GM12878 (cell line): ENCODE data around the gene AKAP12. TPM values are rescaled to one million over a fixed set of nuclear protein-coding genes. Genes with fewer than 3 reads are reported as not detected.

ENCODE experiments used
- ATAC-seq: fragments of 200-7000 bp; cut with Tn5 transposase; 3 replicates; pipeline ENCODE4 v1.9.1; 2020; ENCODE audit warnings: mild to moderate bottlenecking, moderate library complexity
- BruUV-seq: library from RNA; stranded (reverse); fragments of 400-500 nt; replicated peaks from 2 replicates; lab custom pipeline; 2021; lab: Mats Ljungman, UMichigan
- CTCF ChIA-PET: fragments of 300-600 bp; sonication (Branson Sonifier 250); formaldehyde crosslinking; extraction: SDS; loops from one replicate; lab custom pipeline; 2021; ENCODE audit warnings: inconsistent platforms; lab: Yijun Ruan, JAX
- POLR2A ChIA-PET: fragments of 350-600 bp; formaldehyde crosslinking; extraction: SDS; loops from one replicate; lab custom pipeline; 2021; ENCODE audit warnings: inconsistent platforms; lab: Charles Lee
- RAD21 ChIA-PET: fragments of 300-600 bp; sonication (Branson Sonifier 250); formaldehyde crosslinking; loops from one replicate; lab custom pipeline; 2023; ENCODE audit warnings: antibody characterized with exemption; ENCODE audit not compliant: unreplicated experiment; lab: Charles Lee
- SMC1A ChIA-PET: fragments of 300-600 bp; sonication (Branson Sonifier 250); formaldehyde crosslinking; loops from one replicate; lab custom pipeline; 2023; ENCODE audit not compliant: unreplicated experiment, uncharacterized antibody; lab: Charles Lee
- DNase-seq: peaks from one replicate; pipeline ENCODE4 v3.0.0-alpha.2; 2011; ENCODE audit warnings: low read depth, low spot score
- FAIRE-seq: peaks from 3 replicates; lab custom pipeline; 2011; peaks lifted over from hg19 to GRCh38; lab: Jason Lieb, UNC
- H2AFZ ChIP-seq: 2 replicates; pipeline ENCODE4 v1.6.0; 2011; ENCODE audit warnings: low read depth, low read length, control low read depth; ENCODE audit not compliant: control insufficient read depth
- H3K27ac ChIP-seq: 2 replicates; pipeline ENCODE4 v1.5.1; 2011; ENCODE audit warnings: control low read depth; ENCODE audit not compliant: control insufficient read depth, insufficient read depth
- H3K27me3 ChIP-seq, 2 experiments: replicated peaks in 1 of 2; 2 replicates each; pipeline versions ENCODE4 v1.6.0 to v1.6.1; 2011; ENCODE audit warnings: low read length in 1 of 2; ENCODE audit not compliant: control insufficient read depth in 2 of 2, insufficient read depth in 2 of 2
- H3K36me3 ChIP-seq, 2 experiments: 2 replicates each; pipeline ENCODE4 v1.5.1; 2011; ENCODE audit warnings: low read length in 1 of 2; ENCODE audit not compliant: control insufficient read depth in 2 of 2, insufficient read depth in 2 of 2
- H3K4me1 ChIP-seq: 2 replicates; pipeline ENCODE4 v1.6.1; 2011; ENCODE audit warnings: mild to moderate bottlenecking, low read length, moderate library complexity, mixed read lengths; ENCODE audit not compliant: control insufficient read depth, insufficient read depth
- H3K4me2 ChIP-seq: 2 replicates; pipeline ENCODE4 v1.6.0; 2011; ENCODE audit warnings: control low read depth; ENCODE audit not compliant: control insufficient read depth, insufficient read depth
- H3K4me3 ChIP-seq: fragments of 200-600 bp; sonication (generic); 2 replicates; pipeline ENCODE4 v1.5.1; 2016
- H3K79me2 ChIP-seq: 2 replicates; pipeline ENCODE4 v1.6.0; 2011; ENCODE audit warnings: low read length; ENCODE audit not compliant: control insufficient read depth, insufficient read depth
- H3K9ac ChIP-seq: 2 replicates; pipeline ENCODE4 v1.8.0; 2011; ENCODE audit warnings: low read length, control low read depth, mixed read lengths; ENCODE audit not compliant: control insufficient read depth, insufficient read depth
- H3K9me3 ChIP-seq: replicated peaks from 3 replicates; pipeline ENCODE4 v1.5.1; 2011; ENCODE audit warnings: mild to moderate bottlenecking, low read length; ENCODE audit not compliant: control insufficient read depth, insufficient read depth
- H4K20me1 ChIP-seq: 2 replicates; pipeline ENCODE4 v1.6.0; 2011; ENCODE audit not compliant: control insufficient read depth, insufficient read depth
- CTCF ChIP-seq, 3 experiments: IDR thresholded peaks in 2 of 3; conservative IDR thresholded peaks in 1 of 3; 2 replicates each; pipeline ENCODE4 v1.5.1; 2011; ENCODE audit warnings: low read depth in 3 of 3, low read length in 3 of 3, mild to moderate bottlenecking in 3 of 3, control low read depth in 2 of 3, moderate library complexity in 2 of 3, inconsistent platforms in 1 of 3, mixed read lengths in 1 of 3; ENCODE audit not compliant: control insufficient read depth in 2 of 3, insufficient read depth in 1 of 3; ENCODE audit errors: extremely low read depth in 1 of 3
- KLF5 ChIP-seq: fragments of 450-650 bp; IDR thresholded peaks from 2 replicates; pipeline ENCODE4 v1.6.1; 2014; ENCODE audit warnings: mild to moderate bottlenecking; ENCODE audit not compliant: partially characterized antibody
- PAX8 ChIP-seq: fragments of 450-650 bp; IDR thresholded peaks from 2 replicates; pipeline ENCODE4 v1.6.1; 2017; ENCODE audit warnings: mild to moderate bottlenecking, moderate library complexity
- STAT1 ChIP-seq: fragments of 450-650 bp; conservative IDR thresholded peaks from 2 replicates; pipeline ENCODE4 v1.6.1; 2014; ENCODE audit warnings: antibody characterized with exemption, mild to moderate bottlenecking
- WGBS: methylation state at CpG from one replicate; pipeline ENCODE4 v1.1.6; 2016; ENCODE audit warnings: low lambda C conversion rate; ENCODE audit not compliant: insufficient replicate concordance, insufficient coverage; ENCODE audit errors: missing lambda C conversion rate; 5-methylcytosine and 5-hydroxymethylcytosine counted together
- in situ Hi-C: fragments of 300-500 bp; cut with MboI; formaldehyde crosslinking; loops from 9 replicates; pipeline ENCODE4 v1.14.3; 2018; ENCODE audit warnings: mixed read lengths
- intact Hi-C: fragments of 100-400 bp; cut with micrococcal nuclease; formaldehyde crosslinking; loops from one replicate; pipeline ENCODE4 v1.14.2; 2022; ENCODE audit not compliant: unreplicated experiment
- polyA plus RNA-seq, 11 experiments: library from polyadenylated mRNA; depleted of rRNA in 4 of 11; unstranded in 6 of 11; stranded (reverse) in 5 of 11; fragments of >200 nt; fragmentation: Nextera tagmentation in 4 of 11; fragmentation: Illumina TruSeq in 1 of 11; extraction: Ambion mirVana in 4 of 11; extraction: Trizol in 1 of 11; gene quantifications; 1 replicate in 1 of 11; 2 replicates in 10 of 11; pipeline versions ENCODE4 v1.2.1 to v1.2.3, GENCODE V29; 2011 to 2016; ENCODE audit warnings: inconsistent platforms in 2 of 11, missing spikeins in 2 of 11, low read depth in 1 of 11
- total RNA-seq, 4 experiments: library from RNA; depleted of rRNA in 3 of 4; stranded (reverse); fragments of >200 nt in 3 of 4; fragmentation: Illumina TruSeq in 1 of 4; extraction: Trizol in 1 of 4; gene quantifications; 2 replicates each; pipeline versions ENCODE4 v1.2.1 to v1.2.3, GENCODE V29; 2013 to 2021
- TF ChIP-seq, protein P1 (sequence below): fragments of 450-650 bp; formaldehyde crosslinking; IDR thresholded peaks from 2 replicates; pipeline ENCODE4 v1.4.0; 2022; ENCODE audit warnings: mild to moderate bottlenecking, moderate library complexity

Gene AKAP12
- total and polyA plus RNA-seq, 10 of the 15 experiments (the other 5 are each of a cell fraction or from before 2014, with no cell fraction given) = under 0.01 to 0.72 (median 0.06) TPM; not detected in 4

DNA sequence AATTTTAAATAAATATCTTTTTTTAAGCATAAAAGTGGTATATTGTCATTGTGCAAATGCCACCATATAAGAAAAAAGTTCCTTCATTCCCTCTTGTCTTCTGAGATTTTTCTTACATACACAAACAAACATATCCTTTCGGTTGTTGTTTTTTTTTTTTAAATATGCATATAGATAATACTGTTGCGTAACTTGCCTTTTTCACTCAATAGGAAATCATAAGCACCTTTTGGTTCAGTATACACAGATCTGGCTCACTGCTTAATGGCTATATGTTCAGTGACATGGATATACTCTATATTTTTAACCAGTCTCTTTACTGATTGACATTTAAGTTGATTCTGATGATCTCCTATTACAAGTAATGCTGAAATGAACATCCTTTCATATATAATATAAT lies 40.1 kb downstream of the AKAP12 start:
- SMC1A ChIA-PET = interaction anchor here (1.0 kb wide), 1 partner anchor 11 kb away, joined by 3 read pairs; no protein-coding TSS in a partner anchor

More for the DNA sequence above, 40.1 kb downstream of the AKAP12 start:
- ATAC-seq (no peak), DNase-seq (no peak)
- WGBS = 76% methylated on average over 2 of the region's 2 CpGs
- no peak overlapping the region for H3K9ac ChIP-seq
- no peak overlapping the region for H3K4me3 ChIP-seq
- RAD21 ChIA-PET = no interaction called here
- no peak for TF ChIP-seq KLF5
- TF ChIP-seq PAX8 = no peak
- no peak for TF ChIP-seq STAT1
- TF ChIP-seq CTCF (IDR thresholded peaks at IDR 0.05 in 2 of 3, conservative IDR thresholded peaks at IDR 0.05 in 1 of 3; ENCODE audit: control insufficient read depth in 2 of 3, extremely low read depth in 1 of 3, insufficient read depth in 1 of 3, low read depth in 3 of 3, low read length in 3 of 3) = no peak
- TF ChIP-seq, protein P1, sequence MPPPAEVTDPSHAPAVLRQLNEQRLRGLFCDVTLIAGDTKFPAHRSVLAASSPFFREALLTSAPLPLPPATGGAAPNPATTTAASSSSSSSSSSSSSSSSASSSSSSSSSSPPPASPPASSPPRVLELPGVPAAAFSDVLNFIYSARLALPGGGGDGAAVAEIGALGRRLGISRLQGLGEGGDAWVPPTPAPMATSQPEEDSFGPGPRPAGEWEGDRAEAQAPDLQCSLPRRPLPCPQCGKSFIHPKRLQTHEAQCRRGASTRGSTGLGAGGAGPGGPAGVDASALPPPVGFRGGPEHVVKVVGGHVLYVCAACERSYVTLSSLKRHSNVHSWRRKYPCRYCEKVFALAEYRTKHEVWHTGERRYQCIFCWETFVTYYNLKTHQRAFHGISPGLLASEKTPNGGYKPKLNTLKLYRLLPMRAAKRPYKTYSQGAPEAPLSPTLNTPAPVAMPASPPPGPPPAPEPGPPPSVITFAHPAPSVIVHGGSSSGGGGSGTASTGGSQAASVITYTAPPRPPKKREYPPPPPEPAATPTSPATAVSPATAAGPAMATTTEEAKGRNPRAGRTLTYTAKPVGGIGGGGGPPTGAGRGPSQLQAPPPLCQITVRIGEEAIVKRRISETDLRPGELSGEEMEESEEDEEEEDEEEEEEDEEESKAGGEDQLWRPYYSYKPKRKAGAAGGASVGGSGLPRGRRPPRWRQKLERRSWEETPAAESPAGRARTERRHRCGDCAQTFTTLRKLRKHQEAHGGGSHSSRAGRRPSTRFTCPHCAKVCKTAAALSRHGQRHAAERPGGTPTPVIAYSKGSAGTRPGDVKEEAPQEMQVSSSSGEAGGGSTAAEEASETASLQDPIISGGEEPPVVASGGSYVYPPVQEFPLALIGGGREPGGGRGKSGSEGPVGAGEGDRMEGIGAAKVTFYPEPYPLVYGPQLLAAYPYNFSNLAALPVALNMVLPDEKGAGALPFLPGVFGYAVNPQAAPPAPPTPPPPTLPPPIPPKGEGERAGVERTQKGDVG (CRISPR knock-in tag) = no peak
- TF ChIP-seq, all 136 proteins: peak for 0
- Histone ChIP-seq H2AFZ (no peak overlapping the region), H3K27me3 (peaks cover 0 to 2% of the 10 kb centered on the region in 2 experiments; a peak in 2 of 4 replicates), H3K36me3 (no peaks in the 10 kb centered on the region), H3K27ac (no peak overlapping the region), H3K9me3 (no peaks in the 10 kb centered on the region), H3K4me2 (no peak overlapping the region), H3K79me2 (no peaks in the 10 kb centered on the region), H4K20me1 (no peaks in the 10 kb centered on the region), H3K4me1 (peaks cover 2% of the 10 kb centered on the region; the same call in 1 of the 2 replicates)
- CTCF ChIA-PET = no interaction called here
- intact Hi-C loops = no loop called here
- BruUV-seq = no TSS peak
- in situ Hi-C loops = no loop called here
- POLR2A ChIA-PET = no interaction called here
- no peak for FAIRE-seq
